HG02759 (cell line): ENCODE results near the gene SMARCA5.

Experiments
- ATAC-seq: cut with Tn5 transposase; IDR thresholded peaks from one replicate; pipeline ENCODE4 v1.9.1; 2021; ENCODE audit warnings: mild to moderate bottlenecking, moderate library complexity; ENCODE audit not compliant: unreplicated experiment

SMARCA5 gene

GRCh38 chr4:143531788-143532491, 18.4 kb downstream of the SMARCA5 start:
- peak; percentile 19 for ATAC-seq

- ATAC-seq = peak; percentile 46
Observed at GRCh38 chr4:143538979-143539669, 25.6 kb downstream of the SMARCA5 start.

DNA sequence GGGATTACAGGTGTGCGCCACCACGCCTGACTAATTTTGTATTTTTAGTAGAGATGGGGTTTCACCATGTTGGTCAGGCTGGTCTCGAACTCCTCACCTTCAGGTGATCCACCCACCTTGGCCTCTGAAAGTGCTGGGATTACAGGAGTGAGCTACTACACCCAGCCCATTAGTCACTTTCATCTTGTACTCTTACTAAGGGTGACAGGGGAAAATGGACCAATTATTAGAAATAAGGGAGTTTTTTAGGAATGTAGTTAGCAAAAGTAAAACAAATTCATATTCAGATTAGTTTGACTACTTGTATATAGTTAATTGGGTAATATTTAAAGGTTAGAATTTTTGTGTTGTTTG, 26.1 kb downstream of the SMARCA5 start:
- ATAC-seq = peak; percentile 10

DNA sequence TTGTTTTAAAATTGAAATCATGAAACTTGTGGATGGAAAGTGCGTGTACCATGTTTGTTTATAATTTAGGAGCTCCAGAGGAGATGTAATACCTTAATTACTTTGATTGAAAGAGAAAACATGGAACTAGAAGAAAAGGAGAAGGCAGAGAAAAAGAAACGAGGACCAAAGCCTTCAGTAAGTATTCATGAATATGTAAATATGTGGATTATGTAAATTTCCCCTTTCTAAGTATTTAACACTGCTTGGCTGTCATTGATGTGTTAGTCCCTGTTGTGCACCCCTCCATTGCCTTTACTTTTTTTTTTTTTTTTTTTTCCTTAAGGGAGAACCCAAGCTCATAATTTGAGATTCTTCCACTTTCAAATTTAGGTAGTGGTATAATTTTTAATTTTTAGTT, 36.4 kb downstream of the SMARCA5 start:
- no peak for ATAC-seq

DNA sequence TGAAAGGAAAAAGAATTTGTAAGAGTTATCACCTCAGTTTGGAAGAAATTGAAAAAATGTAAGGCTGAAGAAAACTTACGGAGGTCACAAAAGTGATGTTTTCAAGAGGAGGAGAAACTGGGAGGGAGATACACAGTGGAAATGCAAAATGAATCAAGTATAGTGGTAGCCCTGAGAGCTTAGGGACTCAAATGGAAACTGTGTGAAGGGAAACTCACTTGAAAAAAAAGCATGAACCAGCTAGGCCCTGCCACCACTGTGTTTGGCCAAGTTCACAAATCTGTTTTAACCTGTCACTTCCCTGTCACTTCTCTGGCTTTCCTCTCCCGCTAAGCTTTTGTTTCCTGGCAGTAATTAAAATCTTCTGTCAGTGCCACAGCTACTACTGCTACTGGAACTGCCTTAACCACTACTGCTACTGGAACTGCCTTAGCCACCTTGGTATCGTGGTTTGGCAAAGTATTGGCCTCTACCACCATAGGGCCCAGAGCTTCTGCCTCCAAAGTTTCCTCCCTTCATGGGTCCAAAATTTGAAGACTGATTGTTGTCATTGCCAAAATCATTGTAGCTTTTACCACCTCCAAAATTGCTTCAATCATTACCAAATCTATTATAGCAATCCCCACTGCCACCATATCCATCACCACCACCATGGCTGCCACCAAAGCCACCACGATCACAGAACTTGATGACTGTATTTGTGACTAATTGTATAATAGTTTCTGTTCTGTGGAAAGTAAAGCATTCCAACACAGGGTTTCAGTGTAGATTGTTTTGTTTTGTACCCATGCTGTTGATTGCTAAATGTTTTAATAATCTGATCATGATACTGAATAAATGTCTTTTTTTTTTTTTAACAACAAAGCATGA, 41.5 kb downstream of the SMARCA5 start:
- ATAC-seq = peak; percentile 59

DNA sequence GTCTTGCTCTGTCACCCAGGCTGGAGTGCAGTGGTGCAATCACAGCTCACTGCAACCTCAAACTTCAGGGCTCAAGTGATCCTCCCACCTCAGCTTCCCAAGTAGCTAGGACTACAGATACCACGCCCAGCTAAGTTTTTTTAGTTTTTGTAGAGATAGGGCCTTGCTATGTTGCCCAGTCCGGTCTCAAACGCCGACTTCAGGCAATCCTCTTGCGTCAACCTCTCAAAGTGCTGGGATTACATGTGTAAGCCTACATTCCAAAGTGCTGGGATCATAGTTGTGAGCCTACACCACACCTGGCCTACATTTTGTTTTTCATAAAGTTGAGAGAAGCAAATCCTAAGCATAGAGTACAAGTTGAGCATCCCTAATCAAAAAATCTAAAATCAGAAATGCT, 42.2 kb downstream of the SMARCA5 start:
- ATAC-seq = no peak

DNA sequence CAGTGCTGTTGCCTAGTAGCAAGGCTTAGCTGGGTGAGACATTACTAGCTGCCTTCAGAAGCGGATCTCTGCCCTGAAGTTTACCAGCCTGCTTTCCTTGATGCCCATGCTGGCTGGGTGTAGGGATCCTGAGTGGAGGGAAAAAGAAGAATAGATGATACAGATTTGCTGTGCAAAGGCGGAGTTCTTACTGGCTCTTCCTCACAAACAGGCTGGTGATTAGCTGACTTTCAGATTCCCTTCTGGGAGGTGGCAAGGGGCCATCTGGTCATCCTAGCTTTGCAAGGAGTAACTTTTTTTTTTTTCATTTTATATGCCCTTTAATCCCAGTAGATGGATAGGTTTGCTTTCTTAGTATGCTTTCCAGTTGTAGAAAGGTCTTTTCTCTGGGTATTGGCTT, 44.8 kb downstream of the SMARCA5 start:
- no peak for ATAC-seq

DNA sequence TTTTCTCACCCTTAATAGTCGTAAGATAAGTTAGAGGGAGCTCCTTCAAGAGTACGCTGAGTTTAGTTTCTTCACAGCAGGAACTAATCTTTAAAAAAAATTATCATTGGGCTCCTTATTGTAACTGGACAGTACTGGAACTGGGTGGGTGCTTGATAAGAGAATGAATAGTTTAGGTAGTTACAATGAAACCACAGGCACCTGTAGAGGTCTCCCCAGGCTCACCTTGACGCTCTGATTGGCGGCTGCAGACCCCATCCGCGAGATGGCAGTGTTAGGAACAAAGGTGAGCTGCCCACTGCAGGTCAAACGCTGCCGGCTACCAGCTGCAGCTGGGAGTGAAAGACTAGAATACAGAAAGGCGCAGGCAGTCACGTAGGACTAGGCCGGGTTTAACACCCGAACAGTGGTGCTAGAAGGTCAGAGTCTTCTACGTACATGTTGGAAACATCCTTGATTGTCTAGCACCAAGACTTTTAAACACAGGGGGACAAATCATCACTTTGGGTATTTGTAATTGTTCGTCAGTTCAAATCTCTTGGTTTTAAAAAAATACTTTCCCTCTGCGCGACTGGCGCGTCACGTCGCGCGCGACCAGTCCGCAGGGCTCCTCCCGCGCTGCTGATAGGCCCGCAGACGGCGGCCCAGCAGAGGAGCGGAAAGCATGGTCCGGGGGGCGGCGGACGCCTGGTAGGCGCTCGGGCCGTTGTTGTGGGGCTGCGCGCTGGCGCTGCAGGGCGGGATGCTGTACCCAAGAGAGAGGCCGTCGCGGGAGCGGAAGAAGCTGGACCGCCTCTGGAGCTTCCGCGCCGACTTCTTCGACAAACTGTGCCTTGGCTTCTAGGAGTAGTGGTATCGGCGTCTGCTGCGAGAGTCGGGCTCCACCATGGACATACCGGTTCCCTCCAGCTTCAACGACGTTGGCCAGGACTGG, 45.6 kb downstream of the SMARCA5 start:
- ATAC-seq = peak; percentile 85

- no peak for ATAC-seq
Observed at GRCh38 chr4:143559757-143560147, 46.2 kb downstream of the SMARCA5 start.

DNA sequence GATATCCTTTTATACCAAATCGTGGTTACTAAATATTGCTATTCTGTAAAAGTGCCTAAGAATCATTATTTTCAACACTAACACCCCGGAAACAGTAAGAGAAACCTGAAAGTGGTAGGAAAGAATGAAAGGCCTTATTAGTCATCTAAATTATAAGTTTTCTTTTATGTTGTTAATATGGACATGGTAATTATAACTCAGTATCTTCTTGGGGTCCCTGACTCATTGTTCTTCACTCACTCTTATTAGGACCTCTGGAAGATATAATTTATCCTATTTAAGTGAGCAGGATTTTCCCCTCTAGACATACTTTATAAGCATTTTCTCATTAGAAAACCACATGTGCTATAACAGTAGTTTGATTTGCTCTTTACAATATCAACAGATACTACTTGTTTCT, 51.0 kb downstream of the SMARCA5 start:
- ATAC-seq = no peak

- no peak for ATAC-seq
Observed at GRCh38 chr4:143575331-143575730, 61.8 kb downstream of the SMARCA5 start.

GRCh38 chr4:143581331-143581946, 67.9 kb downstream of the SMARCA5 start:
- ATAC-seq = no peak

GRCh38 chr4:143585548-143585947, 72.0 kb downstream of the SMARCA5 start:
- no peak for ATAC-seq

GRCh38 chr4:143586080-143586479, 72.6 kb downstream of the SMARCA5 start:
- no peak for ATAC-seq

- ATAC-seq = no peak
Observed at GRCh38 chr4:143587703-143588102, 74.2 kb downstream of the SMARCA5 start.

DNA sequence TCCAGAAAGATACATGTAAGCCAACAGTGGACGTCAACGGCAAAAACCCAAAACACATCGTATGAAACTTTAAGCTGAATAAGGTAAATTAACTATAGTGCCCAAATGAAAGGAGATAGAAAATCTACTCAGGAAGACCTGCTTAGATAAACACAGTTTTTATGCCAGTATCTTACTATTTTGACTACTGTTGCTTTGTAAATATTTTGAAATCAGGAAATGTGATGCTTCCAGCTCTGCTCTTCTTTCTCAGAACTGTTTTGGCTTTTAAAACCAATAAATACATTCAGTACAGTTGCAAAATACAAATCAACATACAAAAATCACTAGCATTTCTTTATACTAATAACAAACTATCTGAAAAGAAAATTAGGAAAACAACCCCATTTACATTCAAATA, 83.8 kb downstream of the SMARCA5 start:
- ATAC-seq = no peak

DNA sequence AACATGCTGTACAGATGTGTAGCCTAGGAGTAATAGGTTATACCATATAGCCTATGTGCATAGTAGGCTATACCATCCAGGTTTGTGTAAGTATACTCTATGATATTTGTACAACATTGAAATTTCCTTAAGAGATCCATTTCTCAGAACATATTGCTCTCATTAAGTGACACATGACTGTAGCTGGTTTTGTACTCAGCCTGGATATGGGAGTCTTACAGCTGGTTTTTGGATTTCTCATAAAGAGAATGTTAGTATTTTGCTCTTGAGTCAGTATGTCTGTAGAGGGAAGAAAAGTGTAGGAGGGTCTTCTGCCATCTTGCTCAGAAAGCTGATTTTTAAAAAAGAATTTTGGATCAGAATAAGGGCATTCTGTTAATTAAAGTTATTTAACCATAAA, 85.3 kb downstream of the SMARCA5 start:
- no peak for ATAC-seq

DNA sequence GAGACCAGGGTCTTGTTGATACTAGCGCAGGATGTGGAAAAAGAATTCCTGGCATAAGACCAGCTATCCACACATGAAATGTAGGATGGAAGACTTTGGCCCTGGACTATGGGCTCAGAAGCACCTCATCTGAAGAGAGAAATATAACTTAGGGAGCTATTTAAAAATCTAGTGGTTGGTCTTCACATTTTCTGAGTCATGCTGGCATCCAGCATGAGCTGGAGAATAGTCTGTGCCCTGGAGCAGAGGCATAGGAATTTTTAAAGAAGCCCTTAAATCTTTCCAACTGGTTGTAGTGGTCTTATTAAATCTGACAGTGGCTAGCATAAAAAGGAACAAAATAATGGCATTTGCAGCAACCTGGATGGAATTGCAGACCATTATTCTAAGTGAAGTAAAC, 86.3 kb downstream of the SMARCA5 start:
- ATAC-seq = no peak

DNA sequence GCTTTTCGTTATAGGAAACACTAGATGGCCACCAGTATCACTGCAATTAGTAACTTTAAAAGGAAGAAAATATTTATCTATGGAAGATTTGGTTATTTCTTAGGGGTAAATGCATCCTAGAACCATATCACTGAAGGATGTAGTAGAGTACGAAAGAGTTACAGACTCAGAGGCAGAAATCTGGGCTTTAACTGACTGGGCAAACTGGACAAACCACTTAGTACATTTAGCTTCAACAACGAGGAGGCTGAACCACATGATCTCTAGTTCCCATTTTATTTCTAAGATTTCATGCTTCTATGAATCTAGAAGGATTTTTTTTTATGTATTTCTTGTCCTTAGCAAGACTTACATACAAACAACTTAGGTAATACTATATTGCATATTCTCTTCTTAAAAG, 93.0 kb downstream of the SMARCA5 start:
- ATAC-seq = no peak
